Pancreas (tissue), 10 donors: ENCODE results near the gene RYK. TPM values are rescaled to one million over a fixed set of nuclear protein-coding genes. Genes with fewer than 3 reads are reported as not detected.
"Not testable (repeated sequence)": the region's sequence is repeated elsewhere in the genome, so short reads cannot be mapped to it uniquely, and the experiment has no call there.

Experiments used
- ATAC-seq, 4 donors: fragments of 200-7000 bp; cut with Tn5 transposase; one replicate each; pipeline versions ENCODE4 v1.8.0 to v1.9.1; 2020; ENCODE audit warnings: mild to moderate bottlenecking in 4 of 4, moderate library complexity in 4 of 4
- DNase-seq, 6 donors: peaks; one replicate each; pipeline ENCODE4 v3.0.0-alpha.2; 2020
- FAIRE-seq: peaks from 2 replicates; lab custom pipeline; 2012; peaks lifted over from hg19 to GRCh38; lab: Jason Lieb, UNC
- H3K27ac ChIP-seq, 4 donors: fragments of 200-600 bp; sonication (generic); 1 replicate in 3 of 4; 2 replicates in 1 of 4; pipeline versions ENCODE4 v1.5.0 to v1.8.0; 2020
- H3K27me3 ChIP-seq, 4 donors: fragments of 200-600 bp; one replicate each; pipeline ENCODE4 v1.8.0; 2021
- H3K36me3 ChIP-seq, 3 donors: fragments of 200-600 bp; sonication (generic) in 1 of 3; one replicate each; pipeline versions ENCODE4 v1.5.0 to v1.8.0; 2020 to 2021
- H3K4me1 ChIP-seq, 3 donors: fragments of 200-600 bp; one replicate each; pipeline ENCODE4 v1.8.0; 2021
- H3K4me3 ChIP-seq, 4 donors: fragments of 200-600 bp; sonication (generic) in 2 of 4; one replicate each; pipeline versions ENCODE4 v1.5.0 to v1.8.0; 2020 to 2021
- H3K9me3 ChIP-seq, 4 donors: fragments of 200-600 bp; one replicate each; pipeline ENCODE4 v1.8.0; 2021
- CTCF ChIP-seq, 4 donors: fragments of 200-600 bp; sonication (generic) in 3 of 4; IDR thresholded peaks; one replicate each; pipeline versions ENCODE4 v1.5.0 to v1.8.0; 2021; ENCODE audit warnings: antibody characterized with exemption in 4 of 4
- whole genome bisulfite sequencing, 2 donors: extraction: QIAGEN DNeasy Blood & Tissue Kit; methylation state at CpG; one replicate each; pipeline ENCODE4 v1.1.7; 2013; 5-methylcytosine and 5-hydroxymethylcytosine counted together
- intact Hi-C, 3 donors: fragments of 100-400 bp; cut with DNase I; formaldehyde crosslinking; loops; one replicate each; pipeline versions ENCODE4 v1.11.1 to v1.14.2; 2022
- polyA plus RNA-seq, 2 donors: library from polyadenylated mRNA; stranded (reverse); fragments of 200-250 nt; gene quantifications; one replicate each; pipeline ENCODE4 v1.2.3, GENCODE V29; 2013
- total RNA-seq, 6 donors: library from RNA; stranded (reverse); fragmentation: NEBNext Ultra II Directional in 4 of 6; extraction: Animal tissue kit (Norgen Biotek cat#: 25700) in 4 of 6; gene quantifications; one replicate each; pipeline versions ENCODE4 v1.2.1 to v1.2.4, GENCODE V29; 2021 to 2023
- donor health status: healthy with polysubstance abuse.
- donor health status: DM: no; HTN: no; CAD: no; lungs with moderate emphysema.
- donor health status: DM: no; HTN: no; CAD: no.
- donor health status: control.
- donor health status: control.
- donor health status: Bipolar disorder and iron deficiency.
- donor health status: DM: yes; HTN: yes; CAD: no.
- donor health status: DM: no; HTN: no; CAD: no.
- donor health status: DM: no; HTN: no; CAD: no.
- donor health status: DM: yes; HTN: yes; CAD: no.

RYK gene
- total and polyA plus RNA-seq, 8 donors, result 13.8 to 31.9 (median 20.5) TPM

DNA sequence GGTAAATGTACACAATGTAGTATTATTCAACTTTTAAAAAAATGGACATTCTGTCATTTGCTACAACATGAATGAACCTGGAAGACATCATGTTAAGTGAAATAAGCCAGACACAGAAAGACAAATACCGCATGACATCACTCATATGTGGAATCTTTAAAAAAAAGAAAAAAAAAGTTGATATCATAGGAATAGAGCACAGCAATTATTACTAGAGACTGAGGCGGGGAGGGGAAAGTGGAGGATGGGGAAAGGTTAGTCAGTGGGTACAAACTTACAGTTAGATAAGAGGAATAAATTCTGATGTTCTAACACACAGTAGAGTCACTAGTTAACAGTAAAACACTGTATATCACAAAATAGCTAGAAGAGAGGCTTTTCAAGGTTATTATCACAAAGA is 22.2 kb downstream of the RYK start:
- FAIRE-seq, result no peak

GRCh38 chr3:134228035-134228434 is 22.6 kb downstream of the RYK start:
- Histone ChIP-seq H3K4me1 (peaks cover 7 to 20% (median 16%) of the 10 kb centered on the region in 3 donors), H3K36me3 (no peaks in the 10 kb centered on the region), H3K27ac (no peak overlapping the region), H3K9me3 (no peaks in the 10 kb centered on the region), H3K4me3 (no peak overlapping the region), H3K27me3 (no peaks in the 10 kb centered on the region)
- intact Hi-C loops, result no loop called here
- TF ChIP-seq CTCF (IDR thresholded peaks at IDR 0.05), result no peak
- no peak for DNase-seq
- 77% methylated on average over 6 of the region's 6 CpGs for WGBS, 2 donors
- ATAC-seq, result no peak
- FAIRE-seq, result no peak

More for the DNA sequence above, 22.2 kb downstream of the RYK start:
- ATAC-seq (no peak), DNase-seq (no peak)
- Histone ChIP-seq H3K27ac (no peak overlapping the region), H3K27me3 (no peaks in the 10 kb centered on the region), H3K4me1 (peaks cover 3 to 20% (median 16%) of the 10 kb centered on the region in 3 donors), H3K9me3 (no peaks in the 10 kb centered on the region), H3K4me3 (no peak overlapping the region), H3K36me3 (no peaks in the 10 kb centered on the region)
- TF ChIP-seq CTCF (IDR thresholded peaks at IDR 0.05), result no peak
- WGBS, 2 donors, result 92 to 96% methylated on average over 2 of the region's 2 CpGs
- intact Hi-C loops, result no loop called here

- H3K27ac ChIP-seq, DNase-seq, H3K27me3 ChIP-seq, intact Hi-C loops, H3K36me3 ChIP-seq, H3K9me3 ChIP-seq, H3K4me3 ChIP-seq, ATAC-seq: not testable (repeated sequence)
- peak; percentile 70 for FAIRE-seq
- peaks cover 3 to 12% (median 9%) of the 10 kb centered on the region in 3 donors for H3K4me1 ChIP-seq
- 83 to 97% methylated on average over 1 of the region's 1 CpG for WGBS, 2 donors
These were observed 25.9 kb downstream of the RYK start for GRCh38 chr3:134224796-134225156.

DNA sequence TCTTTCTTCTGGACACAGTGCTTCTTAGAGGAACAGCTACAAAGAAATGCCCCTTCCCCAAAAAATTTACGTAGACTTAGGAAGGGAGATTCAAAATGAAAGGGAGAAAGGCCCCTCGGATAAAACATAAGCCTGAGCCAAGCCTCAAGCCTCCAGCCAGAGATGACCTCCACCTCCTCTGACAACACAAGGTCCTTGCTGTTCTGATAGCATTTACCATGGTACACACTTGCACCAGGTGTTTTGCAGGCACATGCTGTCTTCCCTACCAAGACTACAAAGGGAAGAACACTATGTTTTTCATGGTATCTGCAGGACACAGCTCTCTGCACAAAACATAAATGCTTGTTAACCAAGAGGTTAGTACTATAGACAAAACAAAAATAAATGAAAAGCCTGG is 27.8 kb downstream of the RYK start:
- Histone ChIP-seq H3K27ac (no peak overlapping the region), H3K36me3 (no peaks in the 10 kb centered on the region), H3K27me3 (no peaks in the 10 kb centered on the region), H3K4me3 (no peak overlapping the region), H3K9me3 (no peaks in the 10 kb centered on the region), H3K4me1 (peaks cover 3 to 8% (median 3%) of the 10 kb centered on the region in 3 donors)
- DNase-seq (no peak), FAIRE-seq (no peak), ATAC-seq (peak; percentile 41 to 76 (median 55))
- intact Hi-C loops, result no loop called here
- 27 to 30% methylated on average over 2 of the region's 2 CpGs for WGBS, 2 donors
- no peak for TF ChIP-seq CTCF (IDR thresholded peaks at IDR 0.05)

- WGBS, 2 donors, result 68 to 91% methylated on average over 4 of the region's 4 CpGs
- no peaks in the 10 kb centered on the region for H3K4me1 ChIP-seq
- H3K27ac ChIP-seq, result no peak overlapping the region
- DNase-seq (no peak), ATAC-seq (no peak), FAIRE-seq (no peak)
- intact Hi-C loops, result loop anchor here in 2 of 3 donors (10.0 kb wide), 3 partner anchors 78 to 282 kb away; no protein-coding TSS in a partner anchor
- no peaks in the 10 kb centered on the region for H3K27me3 ChIP-seq
- no peaks in the 10 kb centered on the region for H3K9me3 ChIP-seq
- no peaks in the 10 kb centered on the region for H3K36me3 ChIP-seq
- no peak for TF ChIP-seq CTCF (IDR thresholded peaks at IDR 0.05)
- no peak overlapping the region for H3K4me3 ChIP-seq
These were observed 33.8 kb downstream of the RYK start for GRCh38 chr3:134216851-134217250.
